ENCODE data around the gene ATF7IP2.
"Not testable (repeated sequence)": the region's sequence is repeated elsewhere in the genome, so short reads cannot be mapped to it uniquely, and the experiment has no call there.

Gene ATF7IP2

DNA sequence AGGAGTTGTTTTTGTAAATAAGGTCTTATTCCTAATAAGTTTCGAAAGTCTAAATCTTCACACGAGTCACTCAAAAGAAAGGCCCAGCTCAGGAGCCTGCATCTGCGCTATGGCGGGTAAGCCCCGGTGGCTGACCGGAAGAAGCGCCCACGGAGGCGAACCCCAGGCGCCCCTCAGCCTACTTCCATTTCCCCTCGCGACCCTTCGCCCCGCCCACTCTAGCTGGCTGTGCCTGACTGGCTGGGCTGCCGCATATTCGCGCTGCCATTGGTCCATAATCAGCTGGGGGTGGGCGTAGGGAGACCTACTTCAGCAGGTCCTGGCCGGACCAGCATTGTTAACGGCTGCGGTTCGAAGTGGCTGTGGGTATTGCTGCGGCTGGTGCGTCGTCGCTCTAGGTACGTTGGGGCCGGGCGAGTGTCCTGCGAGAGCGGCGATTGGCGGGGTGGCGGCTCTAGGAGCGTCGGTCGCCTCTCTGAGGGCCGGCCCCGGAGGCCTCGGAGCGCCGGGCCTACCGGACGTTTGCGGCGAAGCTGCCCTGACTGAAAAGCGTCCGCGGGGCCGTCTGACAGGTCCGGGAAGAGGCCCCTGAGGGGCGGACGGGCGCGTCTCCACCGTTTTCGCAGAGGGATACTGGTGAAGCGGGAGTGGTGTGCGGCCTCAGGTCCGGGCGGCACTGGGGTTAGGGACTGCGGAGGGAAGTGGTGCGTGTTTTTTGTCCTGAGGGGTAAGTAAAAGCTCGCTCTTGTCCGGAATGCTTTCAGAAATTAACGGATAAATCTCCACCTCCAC, at the start of gene ATF7IP2:
Gene ATF7IP2 (plus strand): TSS at position 337 of the 792 bp plus-strand sequence. CDS start 44,560 bp downstream, outside the sequence.
- peak; percentile 35 for DNase-seq

GRCh38 chr16:10338426-10338825, 47.4 kb upstream of the ATF7IP2 start:
- peak; percentile 39 for DNase-seq

DNA sequence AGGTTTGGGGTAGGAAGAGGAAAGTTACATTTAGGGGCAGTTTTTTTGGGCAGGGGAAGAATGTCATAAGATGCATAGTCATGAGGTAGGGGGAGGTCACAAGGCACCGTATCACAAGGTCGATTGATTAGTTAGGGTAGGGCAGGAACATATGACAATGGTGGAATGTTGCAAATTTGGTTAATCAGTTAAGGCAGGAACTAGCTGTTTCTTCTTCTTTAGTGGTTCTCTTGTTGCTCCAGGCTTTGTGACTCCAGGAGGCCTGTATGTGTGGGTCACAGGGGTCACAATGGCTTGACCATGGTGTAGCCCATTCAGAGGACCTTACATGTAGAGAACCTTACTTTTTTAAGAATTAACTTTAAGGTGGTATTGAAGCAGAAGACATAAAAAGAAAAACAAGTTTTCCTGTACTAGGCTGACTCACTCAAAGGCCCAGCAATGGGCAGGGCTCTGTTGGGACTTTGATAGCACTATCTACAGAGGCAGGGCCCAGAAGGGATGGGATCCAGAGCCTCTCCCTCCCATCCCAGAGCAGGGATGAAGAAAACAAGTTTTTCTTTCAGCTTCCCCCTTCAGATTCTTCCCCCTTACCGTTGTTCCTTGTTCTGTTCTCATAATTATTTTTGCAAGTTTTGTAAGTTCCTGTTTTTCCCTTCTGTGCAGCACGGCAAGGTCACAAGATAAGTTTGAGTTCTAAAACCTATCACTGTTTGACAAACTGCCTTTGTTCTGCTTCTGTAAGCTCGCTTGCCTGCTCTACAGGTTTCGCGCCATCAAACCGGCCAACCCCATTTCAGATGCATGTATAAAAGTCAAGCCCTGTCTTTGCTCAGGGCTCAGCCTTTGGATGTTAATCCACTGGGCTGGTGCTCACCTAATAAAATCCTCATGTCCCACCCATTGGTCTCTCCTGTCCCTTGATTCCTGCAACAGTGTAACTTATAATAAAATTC, 45.8 kb upstream of the ATF7IP2 start:
- DNase-seq, result no peak

DNA sequence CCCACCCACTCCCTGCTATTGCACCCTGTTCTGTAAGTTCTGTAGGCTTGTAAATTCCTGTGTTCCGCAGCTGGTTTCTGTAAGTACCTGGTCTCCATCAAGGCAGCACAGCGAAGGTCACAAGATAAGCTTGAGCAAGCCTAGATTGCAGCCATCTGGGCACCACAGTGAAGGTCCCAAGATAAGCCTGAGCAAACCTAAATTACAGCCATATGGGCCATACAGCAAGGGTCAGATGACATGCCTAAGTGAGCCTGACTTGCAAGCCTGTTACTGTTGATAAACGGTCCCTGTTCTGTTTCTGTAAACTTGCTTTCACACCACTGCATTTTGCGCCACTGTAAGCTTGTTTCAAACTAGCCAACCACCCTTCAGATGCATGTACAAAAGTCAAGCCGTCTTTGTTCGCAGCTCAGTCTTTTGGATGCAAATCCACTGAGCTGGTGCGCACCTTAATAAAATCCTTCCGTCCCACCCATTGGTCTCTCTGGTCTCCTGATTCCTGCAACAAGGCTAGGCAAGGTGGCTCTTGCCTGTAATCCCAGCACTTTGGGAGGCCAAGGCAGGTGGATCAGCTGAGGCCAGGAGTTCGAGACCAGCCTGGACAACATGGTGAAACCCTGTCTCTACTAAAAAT, 42.6 kb upstream of the ATF7IP2 start:
- DNase-seq, result no peak

GRCh38 chr16:10344699-10345098, 41.2 kb upstream of the ATF7IP2 start:
- not testable (repeated sequence) for DNase-seq

- no peak for DNase-seq
Measured at GRCh38 chr16:10345629-10346028, 40.2 kb upstream of the ATF7IP2 start.

GRCh38 chr16:10349851-10350250, 36.0 kb upstream of the ATF7IP2 start:
- no peak for DNase-seq

DNA sequence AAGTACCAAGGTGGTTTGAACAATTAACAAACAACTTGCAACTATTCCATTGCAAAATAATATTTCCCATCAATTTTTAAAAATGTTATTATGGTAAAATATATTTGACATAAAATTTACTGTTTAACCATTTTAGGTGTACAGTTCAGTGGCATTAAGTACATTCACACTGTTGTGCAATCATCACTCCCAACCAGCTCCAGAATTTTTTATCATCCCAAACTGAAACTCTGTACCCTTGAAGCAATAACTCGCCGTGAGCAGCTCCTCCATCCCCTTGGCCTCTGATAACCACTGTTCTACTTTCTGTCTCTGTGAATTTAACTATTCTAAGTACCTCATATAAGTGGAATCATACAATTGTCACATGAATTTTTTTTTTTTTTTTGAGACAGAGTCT, 33.6 kb upstream of the ATF7IP2 start:
- DNase-seq, result no peak

DNA sequence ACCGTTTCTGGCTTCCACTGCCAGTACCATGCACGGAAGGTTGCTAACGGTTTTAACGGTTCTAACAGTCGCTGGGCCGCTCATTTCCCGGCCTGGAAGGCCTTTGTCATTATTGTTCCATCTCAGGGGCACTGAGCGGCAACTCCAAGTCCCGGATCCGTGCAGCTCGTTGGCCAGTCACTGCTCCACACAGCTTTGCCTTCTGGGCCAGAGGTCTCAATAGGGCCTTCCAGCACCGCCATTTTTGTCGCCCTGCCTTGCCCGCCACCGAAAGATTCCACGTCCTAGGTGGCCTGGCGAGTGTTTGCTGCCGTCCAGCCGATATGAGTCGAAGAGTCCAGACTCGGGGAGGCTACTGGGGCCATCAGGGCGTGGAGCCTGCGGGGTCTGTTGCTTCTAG, 30.3 kb upstream of the ATF7IP2 start:
- DNase-seq, result no peak

DNA sequence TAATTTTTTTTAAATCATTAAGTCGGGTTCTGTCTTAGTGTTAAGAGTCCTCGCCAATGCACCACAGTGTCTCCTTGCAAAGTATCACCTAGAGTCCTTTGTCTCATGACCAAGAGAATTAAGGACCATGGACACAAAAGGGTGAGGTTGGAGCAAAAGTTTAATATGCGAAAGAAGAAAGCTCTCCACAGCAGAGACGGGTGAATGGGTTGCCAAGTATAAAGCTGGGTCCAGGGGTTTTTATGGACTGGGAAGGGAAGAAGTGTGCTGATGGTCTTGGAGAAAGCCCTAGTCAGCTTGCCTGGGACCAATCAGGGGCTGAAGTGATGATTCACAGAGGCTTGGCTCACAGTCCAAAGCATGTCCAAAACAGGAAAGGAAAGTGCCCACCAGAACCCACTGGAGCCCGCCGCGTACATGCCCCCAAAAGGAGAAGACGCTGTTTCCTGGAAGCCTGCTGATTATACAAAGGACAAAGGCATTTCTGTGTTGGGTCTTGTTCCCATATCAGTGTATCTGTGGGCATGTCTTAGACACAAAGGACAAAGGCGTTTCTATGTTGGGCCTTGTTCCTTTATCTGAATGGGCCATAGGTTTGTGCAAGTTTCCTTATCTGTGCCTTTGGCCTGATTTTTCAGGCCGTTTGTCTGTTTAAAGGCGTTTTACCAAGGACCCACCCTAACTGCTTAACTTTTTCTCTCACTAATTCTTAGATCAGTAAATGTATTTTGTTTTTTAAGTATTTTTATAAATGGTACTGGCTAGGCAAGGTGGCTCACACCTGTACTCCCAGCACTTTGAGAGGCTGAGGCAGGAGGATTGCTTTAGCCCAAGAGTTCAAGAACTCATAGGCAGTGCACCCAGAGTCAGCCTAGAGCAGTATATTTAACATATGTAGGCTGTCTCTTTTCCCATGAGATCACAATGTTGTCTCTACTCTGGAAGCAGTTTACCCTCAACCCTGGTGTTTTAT, 28.7 kb upstream of the ATF7IP2 start:
- DNase-seq, result no peak

DNA sequence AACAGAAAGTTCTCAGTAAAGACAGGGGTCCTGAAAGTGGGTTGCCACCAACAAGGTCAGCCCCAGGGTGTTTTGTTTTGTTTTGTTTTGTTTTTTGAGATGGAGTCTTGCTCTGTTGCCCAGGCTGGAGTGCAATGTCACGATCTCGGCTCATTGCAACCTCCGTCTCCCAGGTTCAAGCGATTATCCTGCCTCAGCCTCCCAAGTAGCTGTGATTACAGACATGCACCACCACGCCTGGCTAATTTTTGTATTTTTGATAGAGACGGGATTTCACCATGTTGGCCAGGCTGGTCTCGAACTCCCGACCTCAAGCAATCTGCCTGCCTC, 24.1 kb upstream of the ATF7IP2 start:
- DNase-seq, result not testable (repeated sequence)

- peak; percentile 25 for DNase-seq
Measured at GRCh38 chr16:10362077-10362863, 23.6 kb upstream of the ATF7IP2 start.

GRCh38 chr16:10362864-10363197, 23.0 kb upstream of the ATF7IP2 start:
- not testable (repeated sequence) for DNase-seq

DNA sequence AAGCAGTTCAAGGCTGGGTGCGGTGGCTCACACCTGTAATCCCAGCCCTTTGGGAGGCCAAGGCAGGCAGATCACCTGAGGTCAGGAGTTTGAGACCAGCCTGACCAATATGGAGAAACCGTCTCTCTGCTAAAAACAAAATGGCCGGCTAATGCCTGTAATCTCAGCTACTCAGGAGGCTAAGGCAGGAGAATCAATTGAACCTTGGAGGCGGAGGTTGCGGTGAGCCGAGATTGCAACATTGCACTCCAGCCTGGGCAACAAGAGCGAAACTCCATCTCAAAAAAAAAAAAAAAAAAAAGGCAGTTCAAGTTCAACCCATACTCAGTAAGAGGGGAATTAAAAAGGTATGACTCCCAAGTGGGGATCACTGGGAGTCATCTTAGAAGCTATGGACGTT, 19.2 kb upstream of the ATF7IP2 start:
- DNase-seq, result not testable (repeated sequence)

DNA sequence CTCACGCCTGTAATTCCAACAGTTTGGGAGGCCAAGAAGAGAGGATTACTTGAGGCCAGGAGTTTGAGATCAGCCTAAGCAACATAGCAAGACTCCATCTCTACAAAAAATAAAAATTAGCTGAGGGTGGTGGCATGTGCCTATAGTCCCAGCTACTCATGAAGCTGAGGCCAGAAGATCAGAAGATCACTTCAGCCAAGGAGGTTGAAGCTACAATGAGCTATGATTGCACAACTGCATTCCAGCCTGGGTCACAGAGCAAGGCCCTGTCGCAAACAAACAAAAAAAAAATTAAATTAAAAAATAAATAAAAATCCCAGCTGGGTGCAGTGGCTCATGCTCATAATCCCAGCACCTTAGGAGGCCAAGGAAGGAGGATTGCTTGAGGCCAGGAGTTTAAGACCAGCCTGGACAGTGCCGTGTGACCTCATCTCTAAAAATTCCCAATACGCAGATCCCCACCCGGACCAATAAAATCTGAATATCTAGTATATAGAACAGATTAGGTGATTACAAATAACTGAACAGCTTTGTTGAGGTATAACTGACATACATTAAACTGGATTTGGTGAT, 18.2 kb upstream of the ATF7IP2 start:
- no peak for DNase-seq

DNA sequence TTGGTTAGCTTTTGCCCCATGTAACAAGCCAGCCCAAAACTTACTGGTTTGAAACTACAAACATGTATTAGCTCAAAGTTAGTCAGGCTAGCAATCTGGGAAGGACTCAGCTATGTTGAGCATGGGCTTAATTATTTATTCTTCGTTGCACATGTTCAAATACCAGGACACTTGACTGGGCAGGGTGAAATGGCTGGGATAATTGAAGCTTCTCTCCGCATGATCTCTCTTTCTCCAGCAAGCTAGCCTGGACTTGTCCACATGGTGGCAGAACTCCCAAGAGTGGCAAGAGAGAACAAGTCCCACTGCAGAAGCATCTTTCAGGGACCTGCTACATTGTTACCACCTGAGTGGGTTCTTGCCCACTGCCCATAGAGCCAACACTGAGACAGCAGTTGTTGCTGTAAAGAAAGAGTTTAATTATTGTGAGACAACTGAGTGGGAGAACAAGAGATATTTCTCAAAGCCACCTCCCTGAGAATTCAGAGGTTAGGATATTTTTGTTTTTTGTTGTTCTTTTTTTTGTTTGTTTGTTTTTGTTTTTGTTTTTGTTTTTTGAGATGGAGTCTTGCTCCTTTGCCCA, 16.8 kb upstream of the ATF7IP2 start:
- DNase-seq, result no peak

GRCh38 chr16:10370096-10370726, 15.7 kb upstream of the ATF7IP2 start:
- no peak for DNase-seq

DNA sequence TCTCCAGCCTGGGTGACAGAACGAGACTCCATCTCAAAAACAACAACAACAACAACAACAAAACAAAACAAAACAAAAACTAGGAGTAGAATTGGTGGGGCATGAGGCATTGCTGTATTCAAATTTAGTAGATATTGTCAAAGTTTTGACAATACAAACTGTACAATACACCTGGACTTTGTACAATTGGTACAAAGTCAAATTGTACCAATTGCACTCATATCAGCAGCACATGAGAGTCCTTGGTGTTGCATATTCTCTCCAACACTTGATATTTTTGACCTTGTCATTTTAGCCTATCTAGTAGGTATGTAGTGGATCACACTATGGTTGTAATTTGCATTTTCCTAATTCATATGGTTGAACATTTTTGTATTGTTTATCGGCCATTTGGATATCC, 14.3 kb upstream of the ATF7IP2 start:
- no peak for DNase-seq

DNA sequence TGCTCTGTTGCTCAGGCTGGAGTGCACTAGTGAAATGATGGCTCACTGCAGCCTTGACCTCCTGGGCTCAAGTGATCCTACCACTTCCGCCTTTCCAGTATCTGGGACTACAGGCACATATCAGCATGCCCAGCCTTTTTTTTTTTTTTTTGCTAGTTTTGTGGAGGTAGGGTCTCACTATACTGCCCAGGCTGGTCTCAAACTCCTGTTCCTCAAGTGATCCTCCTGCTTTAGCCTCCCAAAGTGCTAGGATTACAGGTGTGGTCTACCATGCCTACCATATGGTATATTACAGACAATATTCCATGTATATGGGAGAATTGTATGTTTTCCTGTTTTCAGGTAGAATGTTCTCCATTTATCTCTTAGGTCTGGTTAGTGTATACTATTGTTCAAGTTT, 12.3 kb upstream of the ATF7IP2 start:
- no peak for DNase-seq

- no peak for DNase-seq
Measured at GRCh38 chr16:10376229-10376628, 9.6 kb upstream of the ATF7IP2 start.

All from RPMI8226 (cell line).